ENCODE measurements around the gene PTGES3. TPM values are rescaled to one million over a fixed set of nuclear protein-coding genes. Genes with fewer than 3 reads are reported as not detected.

PTGES3 gene
- total and polyA plus RNA-seq, 10 of the 15 experiments (the other 5 are each of a cell fraction or from before 2014, with no cell fraction given) = 117 to 520 (median 175) TPM

DNA sequence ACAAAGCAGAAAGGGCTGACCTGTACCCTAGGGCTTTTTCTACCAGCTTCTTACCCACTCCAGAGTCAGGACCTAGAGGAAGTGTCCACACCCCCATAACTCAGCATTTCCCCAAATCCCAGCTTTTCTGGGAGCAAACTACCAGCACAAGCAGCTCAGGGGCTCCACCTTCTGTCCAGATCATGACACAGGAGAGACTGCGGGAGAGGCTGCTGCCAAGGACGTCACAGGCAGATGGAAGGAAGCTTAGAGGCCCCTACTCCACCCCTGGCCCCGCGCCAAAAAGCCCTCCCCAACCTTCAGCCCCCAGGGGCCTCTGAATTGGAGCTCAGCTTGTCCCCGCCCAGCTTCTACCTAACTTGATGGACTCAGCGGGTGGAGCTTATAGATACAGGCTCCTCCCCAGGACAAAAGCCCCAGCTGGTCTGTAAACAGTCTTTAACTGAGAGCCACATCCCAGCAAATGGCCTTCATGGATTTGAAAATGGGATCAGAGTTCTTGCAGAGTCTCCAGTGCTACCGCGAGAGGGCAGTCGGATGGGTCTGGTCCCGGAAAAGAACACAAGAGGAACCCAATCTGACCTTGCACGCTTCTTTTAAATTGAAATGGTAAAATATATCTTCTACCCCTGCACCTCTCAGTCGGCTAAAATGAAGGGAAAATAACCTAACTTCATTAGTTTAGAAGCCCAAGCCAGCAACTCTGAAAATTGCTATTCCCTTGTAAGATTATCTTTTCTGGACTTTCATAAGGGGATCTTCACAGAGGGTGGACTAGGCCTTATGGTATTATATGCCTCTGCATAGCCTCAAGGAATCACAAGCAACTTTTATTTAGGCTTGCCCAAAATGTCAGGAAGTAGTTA is 51.2 kb downstream of the PTGES3 start (continued):
- TF ChIP-seq, protein P1, sequence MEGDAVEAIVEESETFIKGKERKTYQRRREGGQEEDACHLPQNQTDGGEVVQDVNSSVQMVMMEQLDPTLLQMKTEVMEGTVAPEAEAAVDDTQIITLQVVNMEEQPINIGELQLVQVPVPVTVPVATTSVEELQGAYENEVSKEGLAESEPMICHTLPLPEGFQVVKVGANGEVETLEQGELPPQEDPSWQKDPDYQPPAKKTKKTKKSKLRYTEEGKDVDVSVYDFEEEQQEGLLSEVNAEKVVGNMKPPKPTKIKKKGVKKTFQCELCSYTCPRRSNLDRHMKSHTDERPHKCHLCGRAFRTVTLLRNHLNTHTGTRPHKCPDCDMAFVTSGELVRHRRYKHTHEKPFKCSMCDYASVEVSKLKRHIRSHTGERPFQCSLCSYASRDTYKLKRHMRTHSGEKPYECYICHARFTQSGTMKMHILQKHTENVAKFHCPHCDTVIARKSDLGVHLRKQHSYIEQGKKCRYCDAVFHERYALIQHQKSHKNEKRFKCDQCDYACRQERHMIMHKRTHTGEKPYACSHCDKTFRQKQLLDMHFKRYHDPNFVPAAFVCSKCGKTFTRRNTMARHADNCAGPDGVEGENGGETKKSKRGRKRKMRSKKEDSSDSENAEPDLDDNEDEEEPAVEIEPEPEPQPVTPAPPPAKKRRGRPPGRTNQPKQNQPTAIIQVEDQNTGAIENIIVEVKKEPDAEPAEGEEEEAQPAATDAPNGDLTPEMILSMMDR (IDR thresholded peaks at IDR 0.05 in 2 of 3, conservative IDR thresholded peaks at IDR 0.05 in 1 of 3; ENCODE audit: control insufficient read depth in 2 of 3, extremely low read depth in 1 of 3, insufficient read depth in 1 of 3, low read depth in 3 of 3, low read length in 3 of 3) = peak; percentile 72 to 89 (median 81)
- TF ChIP-seq SPI1 (IDR thresholded peaks at IDR 0.05; ENCODE audit: borderline replicate concordance, insufficient read depth, low read depth, low read length) (0 out of 2 replicates have a peak, but pooled peaks have one; percentile 15), CREM (IDR thresholded peaks at IDR 0.05; ENCODE audit: low read depth) (peak; percentile 78), ETV6 (conservative IDR thresholded peaks at IDR 0.05 in 1 of 2, IDR thresholded peaks at IDR 0.05 in 1 of 2; ENCODE audit: borderline replicate concordance in 1 of 2, low read depth in 1 of 2) (no peak), GABPA (IDR thresholded peaks at IDR 0.05; ENCODE audit: low read depth) (no peak), RFX5 (IDR thresholded peaks at IDR 0.05; ENCODE audit: low read depth, low read length) (no peak), RAD21 (IDR thresholded peaks at IDR 0.05; ENCODE audit: insufficient read depth, low read depth, low read length) (peak; percentile 72), JUNB (IDR thresholded peaks at IDR 0.05) (no peak), MYB (IDR thresholded peaks at IDR 0.05; ENCODE audit: borderline replicate concordance, low read depth, low read length) (no peak), NR2C2 (IDR thresholded peaks at IDR 0.05; ENCODE audit: borderline replicate concordance, control insufficient read depth, insufficient read length, low read depth) (no peak), PAX5 (IDR thresholded peaks at IDR 0.05; ENCODE audit: borderline replicate concordance, low read depth, low read length) (no peak), SRF (IDR thresholded peaks at IDR 0.05; ENCODE audit: low read depth in 2 of 2, low read length in 2 of 2) (0 out of 4 replicates have a peak, but pooled peaks of 1 of the 2 experiments have one; percentile 5), BMI1 (IDR thresholded peaks at IDR 0.05; ENCODE audit: borderline replicate concordance) (no peak), CBFB (IDR thresholded peaks at IDR 0.05; ENCODE audit: low read depth) (no peak), CHD1 (IDR thresholded peaks at IDR 0.05; ENCODE audit: low read depth, low read length) (no peak), SREBF2 (IDR thresholded peaks at IDR 0.05; ENCODE audit: low read length) (0 out of 2 replicates have a peak, but pooled peaks have one; percentile 10)
- TF ChIP-seq, protein P2, sequence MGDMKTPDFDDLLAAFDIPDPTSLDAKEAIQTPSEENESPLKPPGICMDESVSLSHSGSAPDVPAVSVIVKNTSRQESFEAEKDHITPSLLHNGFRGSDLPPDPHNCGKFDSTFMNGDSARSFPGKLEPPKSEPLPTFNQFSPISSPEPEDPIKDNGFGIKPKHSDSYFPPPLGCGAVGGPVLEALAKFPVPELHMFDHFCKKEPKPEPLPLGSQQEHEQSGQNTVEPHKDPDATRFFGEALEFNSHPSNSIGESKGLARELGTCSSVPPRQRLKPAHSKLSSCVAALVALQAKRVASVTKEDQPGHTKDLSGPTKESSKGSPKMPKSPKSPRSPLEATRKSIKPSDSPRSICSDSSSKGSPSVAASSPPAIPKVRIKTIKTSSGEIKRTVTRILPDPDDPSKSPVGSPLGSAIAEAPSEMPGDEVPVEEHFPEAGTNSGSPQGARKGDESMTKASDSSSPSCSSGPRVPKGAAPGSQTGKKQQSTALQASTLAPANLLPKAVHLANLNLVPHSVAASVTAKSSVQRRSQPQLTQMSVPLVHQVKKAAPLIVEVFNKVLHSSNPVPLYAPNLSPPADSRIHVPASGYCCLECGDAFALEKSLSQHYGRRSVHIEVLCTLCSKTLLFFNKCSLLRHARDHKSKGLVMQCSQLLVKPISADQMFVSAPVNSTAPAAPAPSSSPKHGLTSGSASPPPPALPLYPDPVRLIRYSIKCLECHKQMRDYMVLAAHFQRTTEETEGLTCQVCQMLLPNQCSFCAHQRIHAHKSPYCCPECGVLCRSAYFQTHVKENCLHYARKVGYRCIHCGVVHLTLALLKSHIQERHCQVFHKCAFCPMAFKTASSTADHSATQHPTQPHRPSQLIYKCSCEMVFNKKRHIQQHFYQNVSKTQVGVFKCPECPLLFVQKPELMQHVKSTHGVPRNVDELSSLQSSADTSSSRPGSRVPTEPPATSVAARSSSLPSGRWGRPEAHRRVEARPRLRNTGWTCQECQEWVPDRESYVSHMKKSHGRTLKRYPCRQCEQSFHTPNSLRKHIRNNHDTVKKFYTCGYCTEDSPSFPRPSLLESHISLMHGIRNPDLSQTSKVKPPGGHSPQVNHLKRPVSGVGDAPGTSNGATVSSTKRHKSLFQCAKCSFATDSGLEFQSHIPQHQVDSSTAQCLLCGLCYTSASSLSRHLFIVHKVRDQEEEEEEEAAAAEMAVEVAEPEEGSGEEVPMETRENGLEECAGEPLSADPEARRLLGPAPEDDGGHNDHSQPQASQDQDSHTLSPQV (IDR thresholded peaks at IDR 0.05) = no peak
- TF ChIP-seq, protein P3, sequence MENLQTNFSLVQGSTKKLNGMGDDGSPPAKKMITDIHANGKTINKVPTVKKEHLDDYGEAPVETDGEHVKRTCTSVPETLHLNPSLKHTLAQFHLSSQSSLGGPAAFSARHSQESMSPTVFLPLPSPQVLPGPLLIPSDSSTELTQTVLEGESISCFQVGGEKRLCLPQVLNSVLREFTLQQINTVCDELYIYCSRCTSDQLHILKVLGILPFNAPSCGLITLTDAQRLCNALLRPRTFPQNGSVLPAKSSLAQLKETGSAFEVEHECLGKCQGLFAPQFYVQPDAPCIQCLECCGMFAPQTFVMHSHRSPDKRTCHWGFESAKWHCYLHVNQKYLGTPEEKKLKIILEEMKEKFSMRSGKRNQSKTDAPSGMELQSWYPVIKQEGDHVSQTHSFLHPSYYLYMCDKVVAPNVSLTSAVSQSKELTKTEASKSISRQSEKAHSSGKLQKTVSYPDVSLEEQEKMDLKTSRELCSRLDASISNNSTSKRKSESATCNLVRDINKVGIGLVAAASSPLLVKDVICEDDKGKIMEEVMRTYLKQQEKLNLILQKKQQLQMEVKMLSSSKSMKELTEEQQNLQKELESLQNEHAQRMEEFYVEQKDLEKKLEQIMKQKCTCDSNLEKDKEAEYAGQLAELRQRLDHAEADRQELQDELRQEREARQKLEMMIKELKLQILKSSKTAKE (IDR thresholded peaks at IDR 0.05; ENCODE audit: low read depth, poor library complexity, severe bottlenecking) = peak; percentile 93
- TF ChIP-seq, protein P4, sequence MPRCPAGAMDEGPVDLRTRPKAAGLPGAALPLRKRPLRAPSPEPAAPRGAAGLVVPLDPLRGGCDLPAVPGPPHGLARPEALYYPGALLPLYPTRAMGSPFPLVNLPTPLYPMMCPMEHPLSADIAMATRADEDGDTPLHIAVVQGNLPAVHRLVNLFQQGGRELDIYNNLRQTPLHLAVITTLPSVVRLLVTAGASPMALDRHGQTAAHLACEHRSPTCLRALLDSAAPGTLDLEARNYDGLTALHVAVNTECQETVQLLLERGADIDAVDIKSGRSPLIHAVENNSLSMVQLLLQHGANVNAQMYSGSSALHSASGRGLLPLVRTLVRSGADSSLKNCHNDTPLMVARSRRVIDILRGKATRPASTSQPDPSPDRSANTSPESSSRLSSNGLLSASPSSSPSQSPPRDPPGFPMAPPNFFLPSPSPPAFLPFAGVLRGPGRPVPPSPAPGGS (IDR thresholded peaks at IDR 0.05; ENCODE audit: borderline replicate concordance, insufficient read depth, low read depth, low read length, poor library complexity, severe bottlenecking) = peak; percentile 75
